ENCODE measurements around the gene OPRD1. TPM values are rescaled to one million over a fixed set of nuclear protein-coding genes. Genes with fewer than 3 reads are reported as not detected.
A peak's percentile ranks its signal among the peaks of the same experiment; 100 is the strongest.
"Not testable (repeated sequence)": the region's sequence is repeated elsewhere in the genome, so short reads cannot be mapped to it uniquely, and the experiment has no call there.

Gene OPRD1
- polyA plus RNA-seq, 1 experiment = not detected

DNA sequence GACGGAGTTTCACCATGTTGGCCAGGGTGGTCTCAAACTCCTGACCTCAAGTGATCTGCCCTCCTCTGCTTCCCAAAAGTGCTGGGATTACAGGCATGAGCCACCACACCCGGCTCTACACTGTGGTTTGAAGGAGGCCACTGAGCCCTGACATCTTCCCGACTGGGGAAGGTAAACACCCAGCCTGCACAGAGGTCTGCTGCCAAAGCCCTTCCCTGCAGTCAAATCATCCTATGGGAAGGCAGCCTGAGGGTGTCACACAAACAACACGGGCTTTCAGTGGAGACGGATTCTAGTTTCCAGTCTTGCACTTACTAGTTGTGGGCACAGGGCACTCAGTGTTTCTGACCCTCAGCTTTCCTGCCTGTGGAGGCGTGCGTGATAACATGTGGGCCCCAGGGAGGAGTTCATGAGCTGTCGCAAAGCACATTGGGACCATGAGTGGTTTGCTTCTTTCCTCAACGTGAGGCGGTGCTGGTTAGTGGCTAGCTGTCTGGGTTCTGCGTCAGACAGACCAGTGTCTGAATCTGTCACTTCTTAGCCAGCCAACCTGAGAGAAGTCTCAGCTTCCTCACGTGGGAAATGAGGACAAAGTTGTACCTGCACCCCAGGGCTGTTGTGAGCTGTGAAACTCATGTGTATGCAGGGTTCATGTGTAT is 21.5 kb upstream of the OPRD1 start:
- Histone ChIP-seq H3K36me3 (ENCODE audit: control insufficient read depth, insufficient read depth, low read length) (no peaks in the 10 kb centered on the region), H3K27me3 (ENCODE audit: control insufficient read depth, insufficient read depth, low read length) (peaks cover 4% of the 10 kb centered on the region; the same call in 1 of the 2 replicates), H3K4me3 (ENCODE audit: low read depth, low read length) (no peak overlapping the region)
- DNase-seq (ENCODE audit: low read depth) = no peak
- POLR2A ChIA-PET = no interaction called here
- CTCF ChIA-PET = interaction anchor here (11.6 kb wide), 1 partner anchor 87 kb away, joined by 70 read pairs; no protein-coding TSS in a partner anchor
- TF ChIP-seq, protein P1, sequence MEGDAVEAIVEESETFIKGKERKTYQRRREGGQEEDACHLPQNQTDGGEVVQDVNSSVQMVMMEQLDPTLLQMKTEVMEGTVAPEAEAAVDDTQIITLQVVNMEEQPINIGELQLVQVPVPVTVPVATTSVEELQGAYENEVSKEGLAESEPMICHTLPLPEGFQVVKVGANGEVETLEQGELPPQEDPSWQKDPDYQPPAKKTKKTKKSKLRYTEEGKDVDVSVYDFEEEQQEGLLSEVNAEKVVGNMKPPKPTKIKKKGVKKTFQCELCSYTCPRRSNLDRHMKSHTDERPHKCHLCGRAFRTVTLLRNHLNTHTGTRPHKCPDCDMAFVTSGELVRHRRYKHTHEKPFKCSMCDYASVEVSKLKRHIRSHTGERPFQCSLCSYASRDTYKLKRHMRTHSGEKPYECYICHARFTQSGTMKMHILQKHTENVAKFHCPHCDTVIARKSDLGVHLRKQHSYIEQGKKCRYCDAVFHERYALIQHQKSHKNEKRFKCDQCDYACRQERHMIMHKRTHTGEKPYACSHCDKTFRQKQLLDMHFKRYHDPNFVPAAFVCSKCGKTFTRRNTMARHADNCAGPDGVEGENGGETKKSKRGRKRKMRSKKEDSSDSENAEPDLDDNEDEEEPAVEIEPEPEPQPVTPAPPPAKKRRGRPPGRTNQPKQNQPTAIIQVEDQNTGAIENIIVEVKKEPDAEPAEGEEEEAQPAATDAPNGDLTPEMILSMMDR (IDR thresholded peaks at IDR 0.05; ENCODE audit: insufficient read depth, low read depth, low read length) = no peak

DNA sequence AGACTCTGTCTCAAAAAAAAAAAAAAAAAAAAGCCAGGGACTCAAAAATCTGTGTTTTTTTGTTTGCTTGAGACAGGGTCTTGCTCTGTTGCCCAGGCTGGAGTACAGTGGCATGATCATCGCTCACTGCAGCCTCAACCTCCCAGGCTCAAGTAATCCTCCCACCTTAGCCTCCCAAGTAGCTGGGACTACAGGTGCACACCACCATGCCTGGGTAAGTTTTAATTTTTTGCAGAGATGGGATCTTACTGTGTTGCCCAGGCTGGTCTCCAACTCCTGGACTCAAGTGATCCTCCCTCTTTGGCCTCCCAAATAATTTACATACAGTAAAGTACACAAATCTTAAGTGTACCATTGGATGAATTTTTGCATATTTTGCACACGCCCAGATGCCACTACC is 20.0 kb upstream of the OPRD1 start:
- CTCF ChIA-PET = interaction anchor here (0.6 to 11.6 kb wide), 3 partner anchors 85 to 406 kb away, joined by 3 to 70 read pairs (median 4); no protein-coding TSS in a partner anchor
- POLR2A ChIA-PET; DNase-seq (ENCODE audit: low read depth): not testable (repeated sequence)

DNA sequence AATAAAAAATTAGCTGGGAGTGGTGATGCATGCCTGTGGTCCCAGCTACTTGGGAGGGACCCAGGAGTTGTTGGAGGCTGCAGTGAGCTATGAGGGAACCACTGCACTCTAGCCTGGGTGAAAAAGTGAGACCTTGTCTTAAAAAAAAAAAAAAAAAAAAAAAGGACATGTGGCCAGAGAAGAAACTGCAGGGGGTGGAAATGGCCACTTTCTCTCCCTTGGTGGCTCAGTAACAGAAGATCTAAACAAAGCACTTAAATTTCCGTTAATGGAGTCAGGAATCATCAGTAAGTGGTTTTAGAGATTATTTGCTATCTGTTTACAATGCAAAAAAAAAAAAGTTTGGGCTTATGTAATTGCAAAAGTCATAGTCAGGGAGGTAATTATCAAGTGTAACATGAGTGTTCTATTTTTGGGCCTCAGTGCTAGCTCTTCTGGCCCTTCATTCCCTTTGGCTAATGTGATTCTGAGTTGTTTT is 19.3 kb upstream of the OPRD1 start:
- TF ChIP-seq, protein P1 (IDR thresholded peaks at IDR 0.05; ENCODE audit: insufficient read depth, low read depth, low read length) = peak; percentile 4; the same call in 1 of the 2 replicates
- POLR2A ChIA-PET = interaction anchor here (0.6 kb wide), 1 partner anchor 32 kb away, joined by 6 read pairs; no protein-coding TSS in a partner anchor
- Histone ChIP-seq H3K27me3 (ENCODE audit: control insufficient read depth, insufficient read depth, low read length) (peaks cover 5% of the 10 kb centered on the region; the same call in 1 of the 2 replicates), H3K4me3 (ENCODE audit: low read depth, low read length) (no peak overlapping the region), H3K36me3 (ENCODE audit: control insufficient read depth, insufficient read depth, low read length) (no peaks in the 10 kb centered on the region)
- CTCF ChIA-PET = interaction anchor here (0.6 to 11.6 kb wide), 6 partner anchors 7 to 405 kb away, joined by 3 to 70 read pairs (median 4); no protein-coding TSS in a partner anchor
- no peak for DNase-seq (ENCODE audit: low read depth)

More for the DNA sequence above, 20.0 kb upstream of the OPRD1 start:
- H3K36me3 ChIP-seq (ENCODE audit: control insufficient read depth, insufficient read depth, low read length); H3K4me3 ChIP-seq (ENCODE audit: low read depth, low read length); H3K27me3 ChIP-seq (ENCODE audit: control insufficient read depth, insufficient read depth, low read length): not testable (repeated sequence)

DNA sequence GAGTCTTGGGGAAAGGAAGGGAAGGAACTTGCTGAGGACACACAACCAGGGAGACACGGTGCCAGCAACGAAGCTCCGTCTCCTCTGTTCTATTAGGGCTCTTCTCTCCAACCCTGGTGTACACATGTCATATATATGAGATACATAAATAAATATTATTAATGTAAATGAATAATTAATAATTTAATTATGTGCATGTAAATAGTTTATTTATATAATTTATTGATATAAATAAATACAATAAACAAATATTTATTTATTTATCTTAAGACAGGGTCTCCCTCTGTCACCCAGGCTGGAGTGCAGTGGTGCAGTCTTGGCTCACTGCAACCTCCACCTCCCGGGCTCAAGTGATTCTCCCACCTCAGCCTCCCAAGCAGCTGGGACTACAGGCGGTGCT is 17.4 kb upstream of the OPRD1 start:
- H3K36me3 ChIP-seq (ENCODE audit: control insufficient read depth, insufficient read depth, low read length); DNase-seq (ENCODE audit: low read depth); H3K4me3 ChIP-seq (ENCODE audit: low read depth, low read length); POLR2A ChIA-PET; H3K27me3 ChIP-seq (ENCODE audit: control insufficient read depth, insufficient read depth, low read length): not testable (repeated sequence)
- CTCF ChIA-PET = interaction anchor here (1.0 to 11.6 kb wide), 5 partner anchors 10 to 239 kb away, joined by 3 to 70 read pairs (median 5); no protein-coding TSS in a partner anchor

DNA sequence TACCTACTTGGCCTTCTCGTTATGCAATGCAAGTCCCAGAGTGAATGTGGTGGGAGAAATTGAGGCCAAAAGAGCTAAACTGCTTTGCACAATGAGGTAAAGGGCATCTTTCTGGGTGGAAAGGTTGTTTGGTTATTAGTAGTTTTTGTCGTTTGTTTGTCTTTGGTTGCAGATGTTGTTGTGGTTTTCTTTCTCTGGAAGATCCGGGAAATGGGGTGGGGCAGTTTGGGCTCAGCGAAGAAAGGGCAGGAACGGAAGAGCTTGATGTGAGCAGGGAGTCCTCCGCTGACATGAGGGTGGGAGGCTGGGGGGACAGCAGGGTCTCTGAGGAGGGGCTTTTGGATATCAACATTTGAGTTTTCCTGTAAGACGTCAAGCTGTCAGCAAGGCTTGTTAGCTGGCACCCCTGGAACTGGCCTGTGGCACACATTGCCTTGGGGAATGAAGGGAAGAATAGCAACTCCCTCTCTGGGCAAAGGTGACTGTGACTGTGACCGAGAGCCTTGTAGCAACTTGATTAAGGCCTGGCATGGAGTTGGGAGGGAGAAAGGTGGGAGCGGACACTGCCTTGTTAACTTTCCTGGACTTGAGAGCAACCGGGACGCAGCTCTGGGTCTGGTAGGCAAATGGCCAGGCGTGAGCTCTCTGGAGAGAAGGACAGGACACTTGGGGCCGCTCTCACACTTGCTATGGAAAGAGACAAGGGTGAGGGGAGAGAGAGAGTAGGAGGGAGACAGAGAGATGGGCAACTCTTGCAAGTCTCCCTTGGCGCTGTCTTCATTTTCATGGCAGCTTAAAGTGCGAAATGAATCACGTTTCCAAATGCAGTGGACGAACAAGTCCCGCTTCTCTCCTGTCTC is 15.4 kb upstream of the OPRD1 start:
- H3K4me3 ChIP-seq (ENCODE audit: low read depth, low read length) = no peak overlapping the region
- no peaks in the 10 kb centered on the region for H3K36me3 ChIP-seq (ENCODE audit: control insufficient read depth, insufficient read depth, low read length)
- TF ChIP-seq, protein P1 (IDR thresholded peaks at IDR 0.05; ENCODE audit: insufficient read depth, low read depth, low read length) = no peak
- POLR2A ChIA-PET = no interaction called here
- no peak for DNase-seq (ENCODE audit: low read depth)
- CTCF ChIA-PET = interaction anchor here (0.6 to 11.6 kb wide), 4 partner anchors 12 to 132 kb away, joined by 3 to 70 read pairs (median 4); no protein-coding TSS in a partner anchor
- peaks cover 5% of the 10 kb centered on the region; the same call in 1 of the 2 replicates for H3K27me3 ChIP-seq (ENCODE audit: control insufficient read depth, insufficient read depth, low read length)

DNA sequence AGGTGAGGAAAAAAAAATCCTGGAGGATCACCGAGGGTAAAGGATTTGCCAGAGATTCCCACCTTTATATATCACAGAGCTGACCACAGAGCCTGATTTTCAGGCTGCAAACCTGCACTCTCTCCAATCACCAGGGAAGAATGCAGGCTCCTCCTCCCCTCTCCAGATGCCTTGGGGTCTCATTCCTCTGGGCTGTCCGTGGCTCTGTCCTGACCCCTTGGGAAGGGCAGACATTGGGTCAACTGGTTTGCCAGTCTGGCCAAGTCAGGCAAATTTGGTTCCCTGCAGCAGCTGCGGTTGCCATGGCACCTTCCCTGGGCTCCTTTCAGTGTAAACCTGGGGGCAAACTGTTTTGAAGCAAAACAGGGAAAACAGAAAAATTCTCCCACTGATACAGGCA is 11.6 kb upstream of the OPRD1 start:
- peaks cover 3% of the 10 kb centered on the region for H3K27me3 ChIP-seq (ENCODE audit: control insufficient read depth, insufficient read depth, low read length)
- TF ChIP-seq, protein P1 (IDR thresholded peaks at IDR 0.05; ENCODE audit: insufficient read depth, low read depth, low read length) = no peak
- ChIA-PET CTCF (interaction anchor here (0.6 to 11.6 kb wide), 4 partner anchors 10 to 1501 kb away, joined by 3 to 70 read pairs (median 4); no protein-coding TSS in a partner anchor), POLR2A (no interaction called here)
- no peak overlapping the region for H3K4me3 ChIP-seq (ENCODE audit: low read depth, low read length)
- no peaks in the 10 kb centered on the region for H3K36me3 ChIP-seq (ENCODE audit: control insufficient read depth, insufficient read depth, low read length)
- DNase-seq (ENCODE audit: low read depth) = no peak
